SK-N-SH treated with all-trans-retinoic acid at 6 μM for 48 hours (cell line): Measurements from ENCODE around the gene TSHZ1.

Experiments used
- CSDC2 ChIP-seq: fragments of 250-450 bp; sonication (Bioruptor Pico); IDR thresholded peaks from 2 replicates; pipeline ENCODE4 v1.5.0; 2020; ENCODE audit warnings: mild to moderate bottlenecking, moderate library complexity
- PATZ1 ChIP-seq: fragments of 250-450 bp; sonication (Bioruptor Pico); IDR thresholded peaks from 2 replicates; pipeline ENCODE4 v1.8.0; 2020; ENCODE audit warnings: mild to moderate bottlenecking, moderate library complexity, borderline replicate concordance
- RARB ChIP-seq: fragments of 250-450 bp; sonication (Bioruptor Pico); IDR thresholded peaks from 2 replicates; pipeline ENCODE4 v1.8.0; 2021; ENCODE audit warnings: mild to moderate bottlenecking, moderate library complexity
- ZFP3 ChIP-seq: fragments of 250-450 bp; sonication (Bioruptor Pico); IDR thresholded peaks from 2 replicates; pipeline ENCODE4 v1.5.0; 2020; ENCODE audit warnings: mild to moderate bottlenecking, moderate library complexity
- TF ChIP-seq, protein P1 (sequence below): fragments of 250-450 bp; sonication (Bioruptor Pico); IDR thresholded peaks from 2 replicates; pipeline ENCODE4 v1.5.0; 2020; ENCODE audit warnings: mild to moderate bottlenecking, moderate library complexity

DNA sequence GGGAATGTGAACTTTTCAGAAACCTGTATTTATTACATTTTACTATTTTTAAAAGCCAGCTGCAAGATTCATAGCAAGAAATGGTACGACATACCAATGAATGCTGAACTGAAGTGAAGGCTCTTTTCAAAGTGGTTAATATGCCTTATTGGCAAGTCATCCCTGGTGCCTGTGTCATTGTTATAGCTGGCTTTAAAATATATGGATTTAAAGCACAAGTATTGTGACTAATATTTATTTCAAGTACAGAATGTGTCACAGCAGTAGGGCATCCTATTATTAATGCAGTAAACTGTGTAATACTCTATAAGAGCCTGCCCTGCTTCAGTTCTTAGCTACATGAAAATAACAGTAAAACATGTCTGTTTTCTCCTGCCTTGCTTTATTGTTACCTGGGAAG, 10.8 kb downstream of the TSHZ1 start:
- TF ChIP-seq CSDC2 (no peak), PATZ1 (no peak), RARB (CRISPR knock-in tag) (no peak), ZFP3 (CRISPR knock-in tag) (no peak)
- TF ChIP-seq, protein P1, sequence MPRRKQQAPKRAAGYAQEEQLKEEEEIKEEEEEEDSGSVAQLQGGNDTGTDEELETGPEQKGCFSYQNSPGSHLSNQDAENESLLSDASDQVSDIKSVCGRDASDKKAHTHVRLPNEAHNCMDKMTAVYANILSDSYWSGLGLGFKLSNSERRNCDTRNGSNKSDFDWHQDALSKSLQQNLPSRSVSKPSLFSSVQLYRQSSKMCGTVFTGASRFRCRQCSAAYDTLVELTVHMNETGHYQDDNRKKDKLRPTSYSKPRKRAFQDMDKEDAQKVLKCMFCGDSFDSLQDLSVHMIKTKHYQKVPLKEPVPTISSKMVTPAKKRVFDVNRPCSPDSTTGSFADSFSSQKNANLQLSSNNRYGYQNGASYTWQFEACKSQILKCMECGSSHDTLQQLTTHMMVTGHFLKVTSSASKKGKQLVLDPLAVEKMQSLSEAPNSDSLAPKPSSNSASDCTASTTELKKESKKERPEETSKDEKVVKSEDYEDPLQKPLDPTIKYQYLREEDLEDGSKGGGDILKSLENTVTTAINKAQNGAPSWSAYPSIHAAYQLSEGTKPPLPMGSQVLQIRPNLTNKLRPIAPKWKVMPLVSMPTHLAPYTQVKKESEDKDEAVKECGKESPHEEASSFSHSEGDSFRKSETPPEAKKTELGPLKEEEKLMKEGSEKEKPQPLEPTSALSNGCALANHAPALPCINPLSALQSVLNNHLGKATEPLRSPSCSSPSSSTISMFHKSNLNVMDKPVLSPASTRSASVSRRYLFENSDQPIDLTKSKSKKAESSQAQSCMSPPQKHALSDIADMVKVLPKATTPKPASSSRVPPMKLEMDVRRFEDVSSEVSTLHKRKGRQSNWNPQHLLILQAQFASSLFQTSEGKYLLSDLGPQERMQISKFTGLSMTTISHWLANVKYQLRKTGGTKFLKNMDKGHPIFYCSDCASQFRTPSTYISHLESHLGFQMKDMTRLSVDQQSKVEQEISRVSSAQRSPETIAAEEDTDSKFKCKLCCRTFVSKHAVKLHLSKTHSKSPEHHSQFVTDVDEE, result no peak
